GM21576 (cell line): Measurements from ENCODE around the gene NR2C2.
"Not testable (repeated sequence)": the region's sequence is repeated elsewhere in the genome, so short reads cannot be mapped to it uniquely, and the experiment has no call there.

Source experiments
- ATAC-seq: cut with Tn5 transposase; IDR thresholded peaks from one replicate; pipeline ENCODE4 v1.9.1; 2021; ENCODE audit warnings: mild to moderate bottlenecking, moderate library complexity; ENCODE audit not compliant: unreplicated experiment

The NR2C2 gene

GRCh38 chr3:14947100-14947885, at the start of gene NR2C2:
Gene NR2C2, plus strand, starts transcription at chr3:14947583. Its CDS starts 56,332 bp downstream, at chr3:15003915.
- peak; percentile 48 for ATAC-seq

DNA sequence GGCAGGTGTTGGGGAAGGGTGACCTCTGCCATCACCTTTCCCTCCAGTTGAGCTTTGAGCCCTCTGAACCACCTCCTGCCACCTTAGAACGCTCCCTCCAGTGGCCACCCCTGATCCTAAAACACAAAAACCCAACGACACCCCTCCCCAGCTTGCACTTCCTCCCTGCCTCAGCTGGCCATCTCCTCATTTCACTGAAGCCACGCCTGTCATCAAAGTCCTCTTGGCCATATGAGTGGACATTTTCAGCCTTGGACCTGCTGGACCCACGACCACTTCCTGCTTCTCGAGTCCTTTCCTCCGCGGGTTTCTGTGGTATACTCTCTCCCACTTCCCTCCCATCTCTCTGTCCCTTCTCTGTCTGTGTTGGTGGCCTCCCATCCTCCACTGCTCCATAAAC, 48.5 kb upstream of the NR2C2 start:
- no peak for ATAC-seq

- ATAC-seq = no peak
Observed at GRCh38 chr3:14899993-14900618, 47.3 kb upstream of the NR2C2 start.

DNA sequence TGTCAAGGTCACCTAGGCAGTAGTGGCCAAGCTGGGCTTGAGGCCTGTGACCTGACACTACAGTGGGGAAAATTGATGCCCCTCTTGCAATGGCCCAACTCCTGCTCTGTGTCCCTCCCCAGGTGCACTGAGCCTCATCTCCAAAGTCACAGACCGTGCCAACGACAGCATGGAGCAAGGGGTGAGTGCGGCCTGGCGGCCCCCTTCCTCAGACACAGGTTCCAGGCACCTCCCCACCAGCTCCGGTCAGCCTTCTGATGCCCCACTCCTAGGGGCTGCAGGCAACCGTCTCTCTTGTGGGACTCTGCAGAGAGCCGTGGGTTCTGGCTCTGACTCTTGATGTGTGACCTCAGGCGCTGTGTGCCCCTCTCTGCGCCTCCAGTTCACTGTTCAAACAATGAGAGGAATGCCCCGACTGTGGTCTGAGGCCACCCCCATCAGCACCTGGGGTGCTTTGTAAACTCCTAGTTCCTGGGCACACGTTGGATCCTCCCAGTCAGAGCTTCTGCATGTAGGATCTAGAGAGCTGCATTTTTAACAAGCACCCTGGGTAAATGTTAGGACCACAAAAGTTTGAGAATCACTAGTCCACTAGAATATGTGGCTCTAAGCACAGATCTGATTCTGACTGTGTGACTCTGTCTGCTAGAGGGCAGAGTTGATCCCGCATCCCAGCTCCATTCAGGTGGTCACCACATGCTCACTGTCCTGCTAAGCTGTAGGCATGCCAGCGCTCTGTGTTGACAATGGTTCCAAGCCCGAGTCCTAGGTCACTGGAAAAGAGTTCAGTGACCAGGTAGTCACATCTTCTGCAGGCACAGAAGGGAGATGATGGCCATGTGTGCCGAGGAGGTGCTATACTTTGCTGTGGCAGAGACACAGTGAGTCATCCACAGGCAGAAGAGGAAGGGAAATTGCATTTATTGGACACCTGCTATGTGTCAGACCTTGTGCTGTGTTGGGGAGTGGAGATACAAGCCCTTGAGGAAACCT, 46.2 kb upstream of the NR2C2 start:
- no peak for ATAC-seq

GRCh38 chr3:14902719-14903118, 44.7 kb upstream of the NR2C2 start:
- ATAC-seq = no peak

DNA sequence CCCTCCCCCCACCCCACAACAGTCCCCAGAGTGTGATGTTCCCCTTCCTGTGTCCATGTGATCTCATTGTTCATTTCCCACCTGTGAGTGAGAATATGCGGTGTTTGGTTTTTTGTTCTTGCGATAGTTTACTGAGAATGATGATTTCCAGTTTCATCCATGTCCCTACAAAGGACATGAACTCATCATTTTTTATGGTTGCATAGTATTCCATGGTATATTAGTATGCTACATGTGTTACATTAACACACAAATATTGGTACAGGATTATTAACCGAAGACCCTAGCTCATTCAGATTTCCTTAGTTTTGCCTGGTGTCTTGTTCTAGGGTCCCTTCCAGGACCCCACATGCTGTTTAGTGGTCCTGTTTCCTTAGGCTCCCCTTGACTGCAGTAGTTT, 43.9 kb upstream of the NR2C2 start:
- ATAC-seq = not testable (repeated sequence)

DNA sequence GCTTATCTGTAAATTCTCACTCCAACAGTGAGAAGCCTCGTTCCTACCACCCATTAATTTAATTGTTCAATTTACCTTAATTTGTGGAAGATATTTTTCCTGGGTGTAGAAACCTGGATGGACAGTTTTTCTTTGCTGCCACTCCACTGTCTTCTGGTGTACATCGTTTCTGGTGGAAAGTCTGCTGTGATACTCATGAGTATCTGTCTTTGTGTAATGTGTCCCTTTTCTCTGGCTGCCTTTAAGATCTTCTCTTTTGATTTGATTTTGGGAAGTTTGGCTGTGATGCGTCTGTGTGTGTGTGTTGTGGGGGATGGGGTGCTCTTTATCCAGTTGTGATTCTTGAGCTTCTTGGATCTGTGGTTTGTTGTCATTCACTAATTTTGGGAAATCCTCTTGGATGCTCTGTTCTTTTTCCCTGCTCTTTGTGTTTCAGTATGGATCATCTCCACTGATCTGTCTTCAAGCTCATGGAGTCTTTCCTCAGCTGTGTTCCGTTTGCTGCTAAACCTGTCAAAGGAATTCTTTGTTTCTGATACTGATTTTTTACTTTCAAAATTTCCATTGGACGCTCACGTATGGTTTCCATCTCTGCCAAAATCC, 42.2 kb upstream of the NR2C2 start:
- ATAC-seq = no peak

GRCh38 chr3:14906355-14906971, 40.9 kb upstream of the NR2C2 start:
- no peak for ATAC-seq

GRCh38 chr3:14907043-14907966, 40.1 kb upstream of the NR2C2 start:
- no peak for ATAC-seq

GRCh38 chr3:14909250-14909649, 38.1 kb upstream of the NR2C2 start:
- ATAC-seq = no peak

DNA sequence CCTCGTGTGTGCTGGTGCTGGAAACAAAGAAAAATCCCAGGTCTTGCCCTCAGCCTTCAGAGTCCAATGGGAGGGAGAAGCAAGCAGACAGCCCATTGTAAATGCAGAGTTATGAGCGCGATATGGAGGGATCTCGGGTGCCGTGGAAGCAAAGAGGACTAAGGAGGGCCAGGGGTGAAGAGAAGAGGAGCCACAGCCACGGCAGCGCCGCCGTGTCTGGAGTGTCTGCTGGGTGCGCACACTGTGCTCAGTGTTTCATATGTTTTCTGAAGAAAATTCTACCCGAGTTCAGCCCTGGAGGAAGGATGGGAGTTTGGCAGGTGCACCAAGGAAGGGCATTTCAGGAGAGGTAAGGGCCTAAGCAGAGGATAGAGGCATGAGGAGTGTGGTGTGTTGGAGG, 35.7 kb upstream of the NR2C2 start:
- ATAC-seq = no peak

DNA sequence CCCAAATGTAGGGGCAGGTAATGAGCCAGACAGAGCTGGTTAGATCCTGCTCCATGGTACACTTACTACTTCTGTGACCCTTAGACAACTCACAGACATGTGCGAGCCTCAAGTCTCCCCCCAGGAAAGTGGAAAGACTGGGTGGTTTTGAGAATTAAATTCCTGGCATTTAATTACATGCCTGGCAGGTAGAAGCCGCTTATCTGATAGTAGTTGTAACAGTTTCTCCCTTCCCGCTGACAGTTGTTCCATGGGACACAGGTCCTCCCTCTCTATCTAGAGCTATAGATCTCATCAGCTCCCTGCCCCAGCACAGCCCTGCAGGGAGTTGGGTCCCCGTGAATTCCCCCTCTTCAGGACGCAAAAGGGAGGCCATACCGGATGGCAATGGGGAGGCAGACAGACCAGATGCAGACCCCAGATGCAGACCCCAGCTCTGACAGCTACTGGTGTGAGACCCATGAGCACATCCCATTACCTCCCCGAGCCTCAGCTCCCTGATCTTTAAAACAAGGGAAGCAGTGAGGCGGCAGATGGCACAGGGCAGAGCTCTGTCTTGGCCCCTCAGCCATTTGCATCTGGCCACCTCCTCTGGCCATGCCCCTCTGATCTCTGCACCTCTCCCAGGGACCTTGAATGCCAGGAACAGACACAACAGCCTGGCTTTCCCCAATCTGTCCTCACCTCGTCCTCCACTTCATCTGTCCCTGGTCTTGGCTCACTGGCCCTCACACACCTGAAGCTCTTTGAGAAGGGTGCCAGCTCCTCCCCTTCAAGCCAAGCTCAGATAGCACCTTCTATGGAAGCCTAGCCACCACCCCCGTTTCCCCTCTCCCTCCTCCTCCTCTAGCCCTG, 34.1 kb upstream of the NR2C2 start:
- no peak for ATAC-seq

DNA sequence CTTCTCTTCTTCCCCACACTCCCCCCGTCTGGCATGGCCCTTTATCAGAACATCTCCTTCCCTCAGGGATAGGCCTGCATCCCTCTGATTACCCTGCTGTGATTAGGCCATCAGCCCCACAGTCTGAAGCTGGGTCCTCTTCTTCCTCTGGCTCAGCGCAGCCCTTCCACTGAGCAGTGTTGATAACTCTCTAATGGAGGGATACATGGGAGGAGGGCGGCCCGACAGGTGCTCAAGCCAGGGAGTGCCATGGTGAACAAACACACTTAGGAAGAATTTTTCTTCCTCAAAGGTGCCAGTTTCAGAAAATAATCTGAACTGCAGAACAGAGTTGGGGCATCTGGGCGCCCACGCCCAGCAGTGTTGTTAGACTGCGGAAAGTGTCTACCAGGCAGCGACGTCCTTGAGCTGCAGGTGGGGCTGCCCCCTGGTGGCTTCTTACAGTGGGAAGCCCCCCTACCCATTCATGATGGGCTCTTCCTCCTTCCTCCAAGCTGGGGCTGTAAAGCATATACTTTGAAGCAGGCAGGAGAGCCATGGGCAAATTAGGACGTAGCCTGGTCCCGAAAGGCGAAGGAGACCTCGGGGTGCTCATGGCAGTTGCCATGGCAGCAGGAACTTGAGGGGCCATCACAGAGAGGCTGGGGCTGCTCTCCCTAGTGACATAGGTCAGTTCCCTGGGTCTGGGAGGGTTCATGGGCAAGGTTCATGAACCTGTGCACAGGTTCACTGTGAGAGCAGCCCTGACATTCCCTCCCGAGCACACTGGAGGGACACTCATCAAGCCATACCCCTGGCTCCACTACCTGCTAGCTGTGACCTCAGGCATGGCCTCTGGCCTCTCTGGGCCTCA, 33.2 kb upstream of the NR2C2 start:
- ATAC-seq = no peak

- ATAC-seq = no peak
Observed at GRCh38 chr3:14914779-14915117, 32.6 kb upstream of the NR2C2 start.

DNA sequence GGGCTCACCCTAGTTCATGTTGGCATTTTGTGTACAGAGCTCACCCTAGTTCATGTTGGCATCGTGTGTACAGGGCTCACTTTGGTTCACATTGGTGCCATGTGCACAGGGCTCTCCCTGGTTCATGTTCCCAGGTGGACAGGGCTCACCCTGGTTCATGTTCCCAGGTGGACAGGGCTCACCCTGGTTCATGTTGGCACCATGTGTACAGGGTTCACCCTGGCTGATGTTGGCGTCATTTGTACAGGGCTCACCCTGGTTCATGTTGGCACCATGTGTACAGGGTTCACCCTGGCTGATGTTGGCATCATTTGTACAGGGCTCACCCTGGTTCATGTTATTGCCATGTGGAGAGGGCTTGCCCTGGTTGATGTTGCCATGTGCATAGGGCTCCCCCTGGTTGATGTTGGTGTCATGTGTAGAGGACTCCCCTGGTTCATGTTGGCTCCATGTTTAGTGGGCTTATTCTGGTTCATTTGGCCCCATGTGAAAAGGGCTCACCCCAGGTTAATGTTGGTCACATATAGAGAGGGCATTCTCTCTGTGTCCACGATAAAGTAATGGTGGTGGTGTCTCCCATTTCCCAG, 31.7 kb upstream of the NR2C2 start:
- no peak for ATAC-seq

GRCh38 chr3:14918356-14918860, 29.0 kb upstream of the NR2C2 start:
- ATAC-seq = no peak

DNA sequence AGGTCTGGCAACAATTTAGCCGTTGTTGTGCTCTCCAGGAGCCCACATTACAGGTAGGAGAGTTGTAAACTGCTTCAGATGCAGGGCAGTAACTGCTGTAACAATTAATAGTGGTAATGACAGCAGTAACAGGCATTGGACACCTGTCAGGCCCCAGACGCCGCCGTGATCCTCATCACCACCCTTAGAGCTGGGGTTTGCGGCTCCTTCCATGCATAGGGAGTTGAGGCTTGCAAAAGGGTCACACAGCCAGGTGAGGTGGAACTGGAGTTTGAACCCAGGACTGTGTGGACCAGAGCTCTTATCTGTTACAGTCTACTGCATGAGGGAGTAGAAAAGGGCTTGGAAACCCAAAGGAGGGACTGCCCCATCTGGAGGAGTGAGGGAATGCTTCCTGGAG, 26.8 kb upstream of the NR2C2 start:
- no peak for ATAC-seq
